HUES64 (cell line): ENCODE data around the gene CYP27A1.
"Not testable (repeated sequence)": the region's sequence is repeated elsewhere in the genome, so short reads cannot be mapped to it uniquely, and the experiment has no call there.

Experiments
- H3K27ac ChIP-seq: 2 replicates; pipeline ENCODE4 v1.7.0; 2013; ENCODE audit warnings: low read depth, low read length, inconsistent platforms
- H3K27me3 ChIP-seq: 2 replicates; pipeline ENCODE4 v1.6.1; 2013; ENCODE audit warnings: mild to moderate bottlenecking, low read length; ENCODE audit not compliant: insufficient read depth
- H3K36me3 ChIP-seq: 2 replicates; pipeline ENCODE4 v1.6.1; 2013; ENCODE audit warnings: mild to moderate bottlenecking, low read length; ENCODE audit not compliant: insufficient read depth
- H3K4me1 ChIP-seq: 2 replicates; pipeline ENCODE4 v1.6.1; 2013; ENCODE audit warnings: mild to moderate bottlenecking, low read length, moderate library complexity; ENCODE audit not compliant: insufficient read depth
- H3K4me3 ChIP-seq: 2 replicates; pipeline ENCODE4 v1.5.1; 2013; ENCODE audit warnings: mild to moderate bottlenecking, low read length, moderate library complexity
- H3K9ac ChIP-seq: 2 replicates; pipeline ENCODE4 v1.6.1; 2013; ENCODE audit warnings: mild to moderate bottlenecking, low read depth, low read length
- H3K9me3 ChIP-seq: 2 replicates; pipeline ENCODE4 v1.6.1; 2013; ENCODE audit warnings: low read depth, low read length; ENCODE audit not compliant: insufficient read depth
- WGBS: fragments of 150-250, 120-280 bp; methylation state at CpG from one replicate; pipeline ENCODE4 v1.1.7; 2013; ENCODE audit warnings: missing lambda C conversion rate; 5-methylcytosine and 5-hydroxymethylcytosine counted together

CYP27A1 gene

DNA sequence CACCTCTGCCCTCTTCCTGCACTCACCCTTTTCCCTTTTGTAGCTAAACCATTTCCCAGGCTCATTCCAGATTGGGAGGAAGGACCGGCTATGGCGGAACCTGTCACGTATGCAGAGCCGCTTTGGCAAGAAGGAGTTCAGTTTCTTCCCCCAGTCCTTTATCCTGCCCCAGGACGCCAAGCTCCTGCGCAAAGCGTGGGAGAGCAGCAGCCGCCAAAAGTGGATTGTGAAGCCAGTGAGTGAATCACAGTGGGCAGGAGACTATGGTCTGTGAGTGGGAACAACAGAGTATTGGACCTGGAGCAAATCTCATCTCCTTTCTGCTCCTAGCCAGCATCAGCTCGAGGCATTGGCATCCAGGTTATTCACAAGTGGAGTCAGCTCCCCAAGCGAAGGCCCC is 35.0 kb upstream of the CYP27A1 start:
- Histone ChIP-seq H3K9me3 (no peaks in the 10 kb centered on the region), H3K36me3 (peaks cover 90% of the 10 kb centered on the region), H3K4me3 (no peak overlapping the region), H3K27ac (no peak overlapping the region), H3K4me1 (no peaks in the 10 kb centered on the region; the same call in 1 of the 2 replicates), H3K9ac (no peak overlapping the region), H3K27me3 (no peaks in the 10 kb centered on the region)
- WGBS: 97% methylated on average over 10 of the region's 10 CpGs

DNA sequence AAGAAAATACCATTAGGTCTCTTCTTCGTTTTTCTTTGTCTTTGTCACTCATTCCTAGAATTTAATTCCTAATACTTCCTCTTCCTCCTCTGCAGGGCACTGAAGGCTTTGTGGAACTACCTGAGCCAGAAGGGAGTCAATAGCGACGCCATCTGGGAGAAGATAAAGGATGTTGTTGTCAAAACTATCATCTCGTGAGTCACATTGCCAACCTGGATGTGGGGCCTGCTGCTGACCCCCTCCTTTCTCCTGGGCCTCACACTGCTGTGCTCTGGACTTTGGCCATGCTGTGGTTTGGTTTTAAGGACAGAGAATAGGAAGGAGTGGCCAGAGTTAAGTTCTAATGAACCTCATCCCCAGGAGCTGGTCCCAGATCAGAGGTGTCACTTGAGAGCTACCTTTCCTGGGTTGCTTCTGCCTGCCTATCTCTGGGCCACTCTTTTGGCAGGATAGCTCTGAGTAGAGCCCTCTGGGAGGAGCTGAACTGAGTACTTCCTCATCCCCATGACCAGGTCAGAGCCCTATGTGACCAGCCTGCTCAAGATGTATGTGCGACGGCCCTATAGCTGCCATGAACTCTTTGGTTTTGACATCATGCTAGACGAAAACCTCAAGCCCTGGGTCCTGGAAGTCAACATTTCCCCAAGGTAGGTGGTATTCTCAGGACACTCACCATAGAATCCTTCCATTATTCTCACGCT is 33.1 kb upstream of the CYP27A1 start:
- Histone ChIP-seq H3K27me3 (no peaks in the 10 kb centered on the region), H3K36me3 (peaks cover 97% of the 10 kb centered on the region), H3K4me1 (no peaks in the 10 kb centered on the region; the same call in 1 of the 2 replicates), H3K4me3 (no peak overlapping the region), H3K9ac (no peak overlapping the region), H3K9me3 (no peaks in the 10 kb centered on the region), H3K27ac (no peak overlapping the region)
- WGBS: 95% methylated on average over 7 of the region's 8 CpGs

DNA sequence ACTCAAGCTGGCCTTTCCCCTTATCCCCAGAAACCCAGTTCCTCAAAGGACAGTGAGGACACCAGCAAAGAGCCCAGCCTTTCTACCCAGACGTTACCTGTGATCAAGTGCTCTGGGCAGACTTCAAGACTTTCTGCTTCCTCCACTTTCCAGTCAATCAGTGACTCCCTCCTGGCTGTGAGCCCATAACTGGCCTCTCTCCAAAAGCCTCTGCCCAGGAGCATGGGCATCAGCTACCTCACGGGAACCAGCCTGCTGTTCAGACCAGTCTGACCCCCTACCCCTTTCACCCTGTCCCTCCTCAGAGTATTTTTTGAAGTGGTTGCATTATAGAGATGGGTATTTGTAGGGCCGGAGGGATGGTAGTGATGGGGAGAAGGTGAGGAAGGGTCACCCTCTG is 27.7 kb upstream of the CYP27A1 start:
- WGBS: 91% methylated on average over 3 of the region's 3 CpGs
- Histone ChIP-seq H3K9ac (no peak overlapping the region), H3K27me3 (no peaks in the 10 kb centered on the region), H3K4me3 (no peak overlapping the region), H3K4me1 (no peaks in the 10 kb centered on the region), H3K27ac (no peak overlapping the region), H3K9me3 (no peaks in the 10 kb centered on the region), H3K36me3 (peaks cover 88% of the 10 kb centered on the region)

DNA sequence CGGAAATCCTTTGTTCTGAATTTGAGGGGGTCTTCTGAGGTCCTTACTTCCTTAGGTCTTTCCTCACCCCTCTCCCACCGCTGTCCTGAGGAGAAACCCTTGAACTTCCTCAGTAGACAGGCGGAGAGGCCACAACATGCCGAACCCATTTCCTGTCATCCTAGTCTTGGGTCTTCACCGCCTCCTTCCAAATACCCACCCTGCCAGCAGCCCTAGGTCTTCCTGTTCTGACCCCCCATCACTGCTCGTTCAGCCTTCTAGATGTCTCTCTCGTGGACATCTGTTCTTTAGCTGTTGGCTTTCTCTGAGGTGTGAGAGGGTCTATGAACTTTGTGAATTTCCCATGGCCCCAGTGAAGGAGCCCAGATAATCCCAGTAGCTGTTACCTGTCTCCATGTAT is 27.2 kb upstream of the CYP27A1 start:
- H3K36me3 ChIP-seq: peaks cover 84% of the 10 kb centered on the region
- no peaks in the 10 kb centered on the region for H3K4me1 ChIP-seq
- H3K9ac ChIP-seq: no peak overlapping the region
- WGBS: 94% methylated on average over 7 of the region's 7 CpGs
- no peaks in the 10 kb centered on the region for H3K27me3 ChIP-seq
- H3K4me3 ChIP-seq: no peak overlapping the region
- H3K27ac ChIP-seq: no peak overlapping the region
- H3K9me3 ChIP-seq: no peaks in the 10 kb centered on the region

DNA sequence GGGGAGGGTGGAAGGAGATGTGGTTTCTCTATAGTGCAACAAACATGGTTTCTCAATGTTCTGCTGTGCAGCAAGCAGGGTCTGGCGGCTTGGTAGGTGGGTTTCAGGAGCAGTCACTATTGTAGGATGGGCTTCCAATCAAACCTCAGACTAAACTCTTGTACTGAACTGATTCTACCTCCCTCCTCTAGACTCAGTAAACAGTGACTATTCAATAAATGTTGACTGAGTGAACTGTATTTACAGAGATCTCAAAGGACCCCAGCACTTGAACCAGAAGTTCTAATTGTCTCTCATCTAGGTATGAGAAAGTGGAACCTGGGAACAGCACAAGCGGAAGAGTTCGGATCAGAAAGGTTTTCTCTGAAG is 26.8 kb upstream of the CYP27A1 start:
- peaks cover 80% of the 10 kb centered on the region for H3K36me3 ChIP-seq

DNA sequence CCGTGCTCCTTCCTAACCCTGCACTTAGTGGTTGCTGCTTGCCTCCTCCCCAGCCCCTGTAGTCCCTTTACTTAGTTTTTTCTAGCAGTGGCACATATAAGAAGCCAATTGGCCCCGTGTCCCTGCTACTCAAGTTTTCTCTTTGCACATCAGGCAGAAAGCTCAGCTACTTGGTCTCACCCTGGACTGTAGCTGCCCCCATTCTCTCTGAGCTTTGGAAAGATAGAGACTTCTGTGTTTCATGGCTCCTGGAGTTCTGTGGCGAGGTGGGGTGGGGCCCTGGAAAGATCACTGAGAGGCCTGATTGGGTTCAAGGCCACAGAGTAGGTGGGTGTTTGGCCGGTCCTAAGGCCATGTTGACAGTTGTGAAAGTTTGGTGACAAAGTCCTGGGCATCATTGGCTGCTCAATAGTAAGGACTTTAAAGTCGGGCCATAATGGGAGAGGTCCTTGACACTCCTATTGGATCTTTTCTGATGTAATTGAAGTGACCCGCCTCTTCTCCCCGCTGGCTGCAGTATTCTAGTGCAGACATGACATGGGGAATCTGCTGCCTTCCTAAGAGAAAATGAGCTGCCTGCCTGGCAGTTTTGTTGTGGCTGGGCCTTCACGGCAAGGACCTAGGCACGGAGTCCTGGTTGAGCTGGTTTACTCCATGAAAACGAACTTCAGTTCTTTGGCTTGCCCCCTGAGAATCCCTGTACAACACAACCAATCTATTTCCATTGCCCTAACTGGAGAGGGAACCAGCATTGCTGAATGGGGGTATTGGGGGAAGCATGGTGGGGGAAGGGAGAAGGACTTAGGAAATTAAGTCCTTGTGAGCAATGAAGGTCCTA is 26.2 kb upstream of the CYP27A1 start:
- no peak overlapping the region for H3K27ac ChIP-seq
- H3K36me3 ChIP-seq: peaks cover 74% of the 10 kb centered on the region
- no peaks in the 10 kb centered on the region for H3K4me1 ChIP-seq
- H3K9me3 ChIP-seq: no peaks in the 10 kb centered on the region
- 92% methylated on average over 10 of the region's 10 CpGs for WGBS
- H3K4me3 ChIP-seq: no peak overlapping the region
- no peak overlapping the region for H3K9ac ChIP-seq
- no peaks in the 10 kb centered on the region for H3K27me3 ChIP-seq

More for the DNA sequence above, 26.8 kb upstream of the CYP27A1 start:
- Histone ChIP-seq H3K9me3 (no peaks in the 10 kb centered on the region), H3K4me1 (no peaks in the 10 kb centered on the region), H3K27me3 (no peaks in the 10 kb centered on the region), H3K4me3 (no peak overlapping the region), H3K27ac (no peak overlapping the region), H3K9ac (no peak overlapping the region)
- WGBS: 94% methylated on average over 3 of the region's 3 CpGs

DNA sequence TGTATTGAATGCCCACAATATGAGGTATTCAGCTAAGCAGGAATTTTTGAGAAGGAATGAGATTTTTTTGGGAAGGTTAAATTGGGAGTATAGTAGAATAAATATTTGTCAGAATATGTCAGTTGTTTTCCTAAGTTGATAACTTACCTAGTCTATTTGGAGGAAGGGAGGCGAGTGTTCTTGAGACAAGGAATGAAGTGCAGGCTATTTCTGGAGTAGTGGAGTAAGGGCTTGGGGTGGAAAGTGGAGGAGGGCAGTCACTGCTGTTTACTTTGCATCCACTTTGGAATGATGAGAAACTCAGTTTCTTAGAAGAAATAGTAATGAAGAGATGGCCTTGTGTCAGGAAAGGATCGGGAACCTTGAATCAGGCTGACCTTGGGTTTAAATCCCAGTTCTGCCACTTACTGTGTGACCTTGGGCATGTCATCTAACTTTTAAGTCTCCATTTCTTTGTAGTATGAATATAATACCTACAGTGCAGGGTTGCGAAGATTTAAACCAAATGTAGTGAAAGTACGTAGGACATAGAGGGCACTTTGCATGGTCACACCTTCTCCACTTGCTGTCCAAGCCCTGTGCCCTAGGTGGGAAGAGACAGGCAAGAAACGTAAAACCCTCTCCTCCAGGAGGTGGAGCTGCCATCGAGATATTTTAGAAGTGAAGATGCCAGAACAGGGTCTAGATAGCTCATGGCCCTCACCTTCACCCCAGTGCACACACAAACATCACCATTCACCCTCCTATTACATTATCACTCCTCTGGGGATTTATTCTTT is 25.2 kb upstream of the CYP27A1 start:
- H3K4me3 ChIP-seq: no peak overlapping the region
- H3K9me3 ChIP-seq: no peaks in the 10 kb centered on the region
- WGBS: 91% methylated on average over 6 of the region's 6 CpGs
- no peak overlapping the region for H3K27ac ChIP-seq
- no peaks in the 10 kb centered on the region for H3K27me3 ChIP-seq
- peaks cover 65% of the 10 kb centered on the region for H3K36me3 ChIP-seq
- H3K4me1 ChIP-seq: no peaks in the 10 kb centered on the region
- H3K9ac ChIP-seq: no peak overlapping the region

DNA sequence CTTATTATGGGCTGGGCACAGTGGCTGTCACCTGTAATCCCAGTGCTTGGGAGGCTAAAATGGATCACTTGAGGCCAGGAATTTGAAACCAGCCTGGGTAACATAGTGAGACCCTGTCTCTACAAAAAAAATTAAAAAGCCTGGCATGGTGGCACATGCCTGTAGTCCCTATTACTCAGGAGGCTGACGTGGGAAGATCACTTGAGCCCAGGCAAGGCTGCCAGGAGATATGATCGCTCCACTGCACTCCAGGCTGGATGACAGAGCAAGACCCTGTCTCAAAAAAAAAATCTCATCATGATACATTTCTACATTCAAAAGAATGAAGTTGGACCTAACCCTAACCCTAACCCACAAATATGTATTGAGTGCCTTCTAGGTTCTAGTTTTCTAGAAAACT is 20.2 kb upstream of the CYP27A1 start:
- H3K4me1 ChIP-seq: no peaks in the 10 kb centered on the region
- 83% methylated on average over 2 of the region's 2 CpGs for WGBS
- no peak overlapping the region for H3K27ac ChIP-seq
- H3K36me3 ChIP-seq: peaks cover 16% of the 10 kb centered on the region; the same call in 1 of the 2 replicates
- no peak overlapping the region for H3K9ac ChIP-seq
- no peak overlapping the region for H3K4me3 ChIP-seq
- no peaks in the 10 kb centered on the region for H3K9me3 ChIP-seq
- no peaks in the 10 kb centered on the region for H3K27me3 ChIP-seq

DNA sequence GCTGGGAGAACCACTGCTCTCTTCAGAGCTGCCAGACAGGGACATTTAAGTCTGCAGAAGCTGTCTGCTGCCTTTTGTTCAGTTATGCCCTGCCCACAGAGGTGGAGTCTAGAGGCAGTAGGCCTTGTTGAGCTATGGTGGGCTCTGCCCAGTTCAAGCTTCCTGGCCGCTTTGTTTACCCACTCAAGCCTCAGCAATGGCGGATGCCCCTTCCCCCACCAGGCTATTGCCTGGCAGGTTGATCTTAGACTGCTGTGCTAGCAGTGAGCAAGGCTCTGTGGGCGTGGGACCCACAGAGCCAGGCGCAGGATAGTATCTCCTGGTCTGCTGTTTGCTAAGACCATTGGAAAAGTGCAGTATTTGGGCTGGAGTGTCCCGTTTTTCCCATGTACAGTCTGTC is 9.2 kb upstream of the CYP27A1 start:
- H3K9me3 ChIP-seq, H3K4me3 ChIP-seq, H3K36me3 ChIP-seq, H3K27ac ChIP-seq, H3K9ac ChIP-seq, H3K4me1 ChIP-seq, H3K27me3 ChIP-seq: not testable (repeated sequence)
- 92% methylated on average over 5 of the region's 5 CpGs for WGBS

DNA sequence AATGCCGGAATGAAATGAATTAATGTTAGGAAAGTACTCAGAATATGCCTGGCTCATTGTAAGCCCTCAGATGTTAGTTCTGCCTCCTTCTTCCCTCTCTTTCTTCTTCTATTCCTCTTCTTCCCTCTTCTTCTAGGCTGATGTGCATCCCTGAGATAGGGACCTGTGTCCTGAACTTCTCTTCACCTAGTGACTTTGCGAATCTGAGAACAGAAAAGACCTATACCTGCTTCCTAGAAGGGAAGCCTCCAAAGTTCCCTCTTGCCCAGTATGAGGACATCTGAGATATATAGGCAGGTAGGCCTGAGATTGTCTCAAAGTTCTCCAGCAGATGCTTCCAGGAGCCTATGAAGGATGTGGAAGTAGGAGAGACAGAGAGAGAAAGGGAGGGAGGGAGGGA is 8.1 kb upstream of the CYP27A1 start:
- no peaks in the 10 kb centered on the region for H3K36me3 ChIP-seq
- 0 out of 2 replicates have a peak, but pooled peaks cover 3% of the 10 kb centered on the region for H3K9me3 ChIP-seq
- no peaks in the 10 kb centered on the region for H3K4me1 ChIP-seq
- no peak overlapping the region for H3K27ac ChIP-seq
- H3K4me3 ChIP-seq: no peak overlapping the region
- no peak overlapping the region for H3K9ac ChIP-seq
- WGBS: 92% methylated on average over 1 of the region's 2 CpGs
- H3K27me3 ChIP-seq: no peaks in the 10 kb centered on the region

DNA sequence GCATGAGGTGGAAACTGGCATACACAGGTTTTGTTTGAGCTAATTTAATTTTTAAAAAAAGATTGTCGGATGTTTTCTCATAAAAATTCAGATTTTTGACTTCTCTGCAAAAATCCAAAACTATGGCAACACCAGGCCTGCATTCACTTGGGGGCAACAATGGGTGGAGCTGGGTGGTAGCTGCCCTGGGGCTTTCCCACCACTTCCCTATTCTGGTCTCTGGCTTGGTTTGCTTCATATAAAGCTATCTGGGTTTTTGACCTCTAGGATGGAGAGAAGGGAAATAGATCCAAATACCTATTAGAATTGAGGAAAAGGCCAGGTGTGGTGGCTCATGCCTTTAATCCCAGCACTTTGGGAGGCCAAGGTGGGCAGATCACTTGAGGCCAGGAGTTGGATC is 5.5 kb upstream of the CYP27A1 start:
- WGBS: 100% methylated on average over 1 of the region's 1 CpG
- H3K9ac ChIP-seq: no peak overlapping the region
- no peak overlapping the region for H3K27ac ChIP-seq
- H3K36me3 ChIP-seq: no peaks in the 10 kb centered on the region
- H3K9me3 ChIP-seq: 0 out of 2 replicates have a peak, but pooled peaks cover 3% of the 10 kb centered on the region
- H3K4me3 ChIP-seq: no peak overlapping the region
- H3K27me3 ChIP-seq: peaks cover 8% of the 10 kb centered on the region
- H3K4me1 ChIP-seq: peaks cover 6% of the 10 kb centered on the region
